Brain microvascular endothelial cell (primary cell): ENCODE data around the gene TMEM8B.

Experiments used
- DNase-seq: peaks from one replicate; pipeline ENCODE4 v3.0.0-alpha.2; 2020
- H3K27ac ChIP-seq: fragments of 250-450 bp; sonication (Bioruptor Pico); 2 replicates; pipeline ENCODE4 v1.5.1; 2020; ENCODE audit warnings: mild to moderate bottlenecking, moderate library complexity
- H3K27me3 ChIP-seq: fragments of 250-450 bp; sonication (Bioruptor Pico); replicated peaks from 2 replicates; pipeline ENCODE4 v1.5.1; 2020; ENCODE audit warnings: mild to moderate bottlenecking
- H3K36me3 ChIP-seq: fragments of 250-450 bp; sonication (Bioruptor Pico); replicated peaks from 2 replicates; pipeline ENCODE4 v1.5.1; 2020; ENCODE audit warnings: mild to moderate bottlenecking
- H3K4me3 ChIP-seq: 2 replicates; pipeline ENCODE4 v1.5.1; 2011; ENCODE audit warnings: low read depth, mild to moderate bottlenecking, control low read depth, low read length, moderate library complexity
- CTCF ChIP-seq: IDR thresholded peaks from 2 replicates; pipeline ENCODE4 v1.5.1; 2011; ENCODE audit warnings: low read depth, mild to moderate bottlenecking, moderate library complexity, low read length, control low read depth, inconsistent platforms; ENCODE audit errors: missing control alignments
- in situ Hi-C: cut with HindIII; loops from 2 replicates; pipeline ENCODE4 v1.10.0; 2017; ENCODE audit warnings: low sequenced_read_pairs, low pct_ligation_motif_present

Gene TMEM8B

GRCh38 chr9:35795695-35796094 lies 33.3 kb upstream of the TMEM8B start:
- TF ChIP-seq CTCF, result no peak
- in situ Hi-C loops, result no loop called here
- no peak for DNase-seq
- H3K4me3 ChIP-seq, result no peak overlapping the region
- H3K36me3 ChIP-seq, result no peaks in the 10 kb centered on the region
- no peaks in the 10 kb centered on the region for H3K27me3 ChIP-seq
- no peak overlapping the region for H3K27ac ChIP-seq

- TF ChIP-seq CTCF, result no peak
- Histone ChIP-seq H3K36me3 (peaks cover 1% of the 10 kb centered on the region), H3K27me3 (no peaks in the 10 kb centered on the region), H3K27ac (no peak overlapping the region), H3K4me3 (no peak overlapping the region)
- no peak for DNase-seq
- in situ Hi-C loops, result no loop called here
These were observed 31.5 kb upstream of the TMEM8B start for GRCh38 chr9:35797311-35798109.

GRCh38 chr9:35798658-35799374 lies 30.2 kb upstream of the TMEM8B start:
- no peaks in the 10 kb centered on the region for H3K27me3 ChIP-seq
- peak; percentile 31 for DNase-seq
- H3K36me3 ChIP-seq, result peaks cover 2% of the 10 kb centered on the region
- in situ Hi-C loops, result no loop called here
- H3K4me3 ChIP-seq, result no peak overlapping the region
- H3K27ac ChIP-seq, result no peak overlapping the region
- TF ChIP-seq CTCF, result no peak

GRCh38 chr9:35800530-35800929 lies 28.5 kb upstream of the TMEM8B start:
- DNase-seq, result no peak
- in situ Hi-C loops, result no loop called here
- Histone ChIP-seq H3K36me3 (peaks cover 2% of the 10 kb centered on the region), H3K4me3 (no peak overlapping the region), H3K27ac (no peak overlapping the region), H3K27me3 (no peaks in the 10 kb centered on the region)
- no peak for TF ChIP-seq CTCF

GRCh38 chr9:35801328-35802128 lies 27.5 kb upstream of the TMEM8B start:
- Histone ChIP-seq H3K4me3 (no peak overlapping the region), H3K27me3 (no peaks in the 10 kb centered on the region), H3K36me3 (peaks cover 5% of the 10 kb centered on the region), H3K27ac (no peak overlapping the region)
- in situ Hi-C loops, result no loop called here
- TF ChIP-seq CTCF, result no peak
- DNase-seq, result no peak
